Panc1 (cell line): ENCODE data around the gene SPACA9. TPM values are rescaled to one million over a fixed set of nuclear protein-coding genes. Genes with fewer than 3 reads are reported as not detected.

ENCODE experiments used
- ATAC-seq: fragments of 200-7000 bp; cut with Tn5 transposase; 2 replicates; pipeline ENCODE4 v1.9.1; 2020; ENCODE audit warnings: mild to moderate bottlenecking, moderate library complexity
- BruUV-seq: library from RNA; stranded (reverse); fragments of 400-500 nt; replicated peaks from 2 replicates; lab custom pipeline; 2021; lab: Mats Ljungman, UMichigan
- CTCF ChIA-PET: fragments of 300-600 bp; sonication (Branson Sonifier 250); formaldehyde crosslinking; loops from one replicate; lab custom pipeline; 2022; ENCODE audit warnings: antibody characterized with exemption; lab: Charles Lee
- POLR2A ChIA-PET: fragments of 300-600 bp; sonication (Branson Sonifier 250); formaldehyde crosslinking; loops from one replicate; lab custom pipeline; 2022; ENCODE audit warnings: antibody characterized with exemption; lab: Charles Lee
- DNase-seq: peaks from one replicate; pipeline ENCODE4 v3.0.0-alpha.2; 2010; ENCODE audit warnings: low read depth, low spot score
- H3K27ac ChIP-seq: 2 replicates; pipeline ENCODE4 v1.5.1; 2011; ENCODE audit warnings: mild to moderate bottlenecking, low read length, inconsistent platforms
- H3K27me3 ChIP-seq: fragments of 200-500 bp; sonication (Bioruptor generic); 2 replicates; pipeline ENCODE4 v1.6.0; 2014; ENCODE audit warnings: low read length, inconsistent platforms; ENCODE audit not compliant: control insufficient read depth, insufficient read depth
- H3K36me3 ChIP-seq: fragments of 200-500 bp; sonication (Bioruptor generic); 2 replicates; pipeline ENCODE4 v1.5.1; 2014; ENCODE audit warnings: inconsistent platforms, mild to moderate bottlenecking, low read length, moderate library complexity; ENCODE audit not compliant: control insufficient read depth, insufficient read depth
- H3K4me1 ChIP-seq: 2 replicates; pipeline ENCODE4 v1.5.1; 2011; ENCODE audit warnings: inconsistent platforms, mild to moderate bottlenecking, low read length, moderate library complexity; ENCODE audit not compliant: control insufficient read depth, insufficient read depth
- H3K4me3 ChIP-seq, 2 experiments: 2 replicates each; pipeline ENCODE4 v1.5.1; 2011 to 2012; ENCODE audit warnings: low read depth in 2 of 2, low read length in 2 of 2, mild to moderate bottlenecking in 2 of 2, inconsistent platforms in 1 of 2, moderate library complexity in 1 of 2
- H3K9me3 ChIP-seq: fragments of 200-500 bp; sonication (Bioruptor generic); 2 replicates; pipeline ENCODE4 v1.5.1; 2014; ENCODE audit warnings: low read depth, mild to moderate bottlenecking, inconsistent platforms, low read length, moderate library complexity; ENCODE audit not compliant: control insufficient read depth, insufficient read depth
- CTCF ChIP-seq: fragments of 450-650 bp; IDR thresholded peaks from 2 replicates; pipeline ENCODE4 v1.5.1; 2017; ENCODE audit warnings: mild to moderate bottlenecking
- POLR2AphosphoS5 ChIP-seq: IDR thresholded peaks from 2 replicates; pipeline ENCODE4 v1.6.1; 2012; ENCODE audit warnings: mild to moderate bottlenecking, low read depth, low read length, moderate library complexity
- REST ChIP-seq, 2 experiments: IDR thresholded peaks; 2 replicates each; pipeline ENCODE4 v1.6.1; 2011 to 2012; ENCODE audit warnings: low read depth in 2 of 2, control low read depth in 1 of 2, low read length in 1 of 2, mild to moderate bottlenecking in 1 of 2, moderate library complexity in 1 of 2; ENCODE audit not compliant: insufficient read depth in 1 of 2
- SIN3A ChIP-seq: IDR thresholded peaks from 2 replicates; pipeline ENCODE4 v1.6.1; 2012; ENCODE audit warnings: low read depth, mild to moderate bottlenecking, low read length, moderate library complexity, borderline replicate concordance; ENCODE audit not compliant: insufficient read depth
- TCF7L2 ChIP-seq: IDR thresholded peaks from 2 replicates; pipeline ENCODE4 v1.6.1; 2011; ENCODE audit warnings: mild to moderate bottlenecking, low read depth, low read length, inconsistent platforms
- in situ Hi-C: cut with HindIII; loops from 2 replicates; pipeline ENCODE4 v1.10.0; 2016; ENCODE audit warnings: low sequenced_read_pairs, low pct_unique_long_range_greater_than_20kb
- intact Hi-C: fragments of 100-400 bp; cut with micrococcal nuclease; formaldehyde crosslinking; loops from one replicate; pipeline ENCODE4 v1.10.0; 2022; ENCODE audit not compliant: unreplicated experiment
- total RNA-seq: library from RNA; stranded (reverse); gene quantifications from one replicate; pipeline ENCODE4 v1.2.1, GENCODE V29; 2021; ENCODE audit not compliant: unreplicated experiment

The SPACA9 gene
- total RNA-seq, 1 experiment from 2014 or later: 3.0 TPM

GRCh38 chr9:132939169-132939568 is 60.5 kb downstream of the SPACA9 start:
- in situ Hi-C loops: no loop called here
- CTCF ChIA-PET: no interaction called here
- TF ChIP-seq REST (IDR thresholded peaks at IDR 0.05; ENCODE audit: insufficient read depth in 1 of 2, low read depth in 2 of 2, low read length in 1 of 2) (no peak), SIN3A (no peak), CTCF (no peak), TCF7L2 (no peak), POLR2AphosphoS5 (no peak)

More at GRCh38 chr9:132939169-132939568, 60.5 kb downstream of the SPACA9 start:
- Histone ChIP-seq H3K36me3 (peaks cover 4% of the 10 kb centered on the region; the same call in 1 of the 2 replicates), H3K4me1 (peaks cover 12% of the 10 kb centered on the region), H3K9me3 (no peaks in the 10 kb centered on the region), H3K27me3 (no peaks in the 10 kb centered on the region), H3K27ac (no peak overlapping the region), H3K4me3 (no peak overlapping the region)
- ATAC-seq (no peak), DNase-seq (no peak)
- POLR2A ChIA-PET: no interaction called here
- intact Hi-C loops: no loop called here
- no TSS peak for BruUV-seq

Other genes starting within 250 kb of the SPACA9 start
- gene DDX31, start 208.9 kb upstream of the SPACA9 start, total RNA-seq: 17.5 TPM
- gene GTF3C4, start 208.4 kb upstream of the SPACA9 start, total RNA-seq: 25.1 TPM
- 0.39 TPM for gene AK8, start 614 bp upstream of the SPACA9 start, total RNA-seq
- 27.4 TPM for gene TSC1, start 65.7 kb downstream of the SPACA9 start, total RNA-seq
- 0.08 TPM for gene GFI1B, start 99.8 kb downstream of the SPACA9 start, total RNA-seq
- 47.7 TPM for gene GTF3C5, start 152.1 kb downstream of the SPACA9 start, total RNA-seq
- 4.3 TPM for gene CEL, start 183.1 kb downstream of the SPACA9 start, total RNA-seq
- gene RALGDS, start 242.3 kb downstream of the SPACA9 start, total RNA-seq: 25.8 TPM